ENCODE data around the gene HTR3A. TPM values are rescaled to one million over a fixed set of nuclear protein-coding genes. Genes with fewer than 3 reads are reported as not detected.
A peak's percentile ranks its signal among the peaks of the same experiment; 100 is the strongest.

HTR3A gene
- total and polyA plus RNA-seq, 2 experiments from 2014 or later = 5.8 to 8.1 TPM

DNA sequence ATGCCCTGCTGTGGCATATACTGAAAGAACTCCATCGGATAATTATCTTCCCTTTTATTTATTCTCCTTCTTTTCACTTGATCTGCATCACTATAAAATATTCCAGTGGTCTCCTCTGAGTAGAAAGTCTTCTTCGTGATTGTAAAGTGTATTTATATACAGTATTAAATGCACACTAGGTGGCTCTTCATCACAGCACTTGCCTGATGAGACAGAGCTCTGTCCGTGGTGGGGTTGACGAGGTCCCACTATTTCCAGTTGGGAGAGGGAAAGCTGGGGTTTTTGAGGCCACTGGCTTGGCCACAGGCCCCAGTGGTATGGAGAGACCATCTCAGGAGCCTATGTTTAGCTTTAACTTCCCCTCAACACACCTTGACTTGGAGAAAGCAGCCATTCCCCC lies 53.0 kb downstream of the HTR3A start:
- no peak overlapping the region for H3K4me3 Mint-ChIP-seq
- no peak overlapping the region for H3K27ac Mint-ChIP-seq
- H3K4me1 Mint-ChIP-seq = peaks cover 13% of the 10 kb centered on the region; the same call in 2 of the 3 replicates
- ATAC-seq (no peak), DNase-seq (ENCODE audit: low spot score) (no peak)
- no peak overlapping the region for H3K27ac ChIP-seq (ENCODE audit: low read depth)
- H2AFZ ChIP-seq = peak overlapping the region; percentile 96; the same call in 1 of the 2 replicates
- H3K9me2 ChIP-seq (ENCODE audit: insufficient read depth) = peaks cover 6% of the 10 kb centered on the region; the same call in 1 of the 2 replicates
- H3K4me1 ChIP-seq (ENCODE audit: insufficient read depth) = 0 out of 2 replicates have a peak, but pooled peaks cover 3% of the 10 kb centered on the region
- H4K20me1 ChIP-seq (replicated peaks; ENCODE audit: insufficient read depth) = no peaks in the 10 kb centered on the region
- H3K79me2 ChIP-seq (replicated peaks; ENCODE audit: insufficient read depth) = no peaks in the 10 kb centered on the region
- no peaks in the 10 kb centered on the region for H3F3A ChIP-seq (replicated peaks; ENCODE audit: low read depth)
- no peak overlapping the region for H3K4me3 ChIP-seq
- peaks cover 5% of the 10 kb centered on the region for H3K27me3 Mint-ChIP-seq (ENCODE audit: insufficient read depth, low read depth, poor library complexity)
- no peaks in the 10 kb centered on the region for H3K36me3 ChIP-seq (ENCODE audit: insufficient read depth)
- H3K4me2 ChIP-seq = no peak overlapping the region
- TF ChIP-seq ZNF462 (CRISPR knock-in tag; IDR thresholded peaks at IDR 0.05) (no peak), REST (IDR thresholded peaks at IDR 0.05; ENCODE audit: unreplicated experiment) (peak; percentile 45), CREB1 (CRISPR knock-in tag; IDR thresholded peaks at IDR 0.05; ENCODE audit: low read depth) (no peak), EZH2 (IDR thresholded peaks at IDR 0.05; ENCODE audit: low read depth, unreplicated experiment) (no peak)
- TF ChIP-seq, protein P1, sequence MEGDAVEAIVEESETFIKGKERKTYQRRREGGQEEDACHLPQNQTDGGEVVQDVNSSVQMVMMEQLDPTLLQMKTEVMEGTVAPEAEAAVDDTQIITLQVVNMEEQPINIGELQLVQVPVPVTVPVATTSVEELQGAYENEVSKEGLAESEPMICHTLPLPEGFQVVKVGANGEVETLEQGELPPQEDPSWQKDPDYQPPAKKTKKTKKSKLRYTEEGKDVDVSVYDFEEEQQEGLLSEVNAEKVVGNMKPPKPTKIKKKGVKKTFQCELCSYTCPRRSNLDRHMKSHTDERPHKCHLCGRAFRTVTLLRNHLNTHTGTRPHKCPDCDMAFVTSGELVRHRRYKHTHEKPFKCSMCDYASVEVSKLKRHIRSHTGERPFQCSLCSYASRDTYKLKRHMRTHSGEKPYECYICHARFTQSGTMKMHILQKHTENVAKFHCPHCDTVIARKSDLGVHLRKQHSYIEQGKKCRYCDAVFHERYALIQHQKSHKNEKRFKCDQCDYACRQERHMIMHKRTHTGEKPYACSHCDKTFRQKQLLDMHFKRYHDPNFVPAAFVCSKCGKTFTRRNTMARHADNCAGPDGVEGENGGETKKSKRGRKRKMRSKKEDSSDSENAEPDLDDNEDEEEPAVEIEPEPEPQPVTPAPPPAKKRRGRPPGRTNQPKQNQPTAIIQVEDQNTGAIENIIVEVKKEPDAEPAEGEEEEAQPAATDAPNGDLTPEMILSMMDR (conservative IDR thresholded peaks at IDR 0.05; ENCODE audit: low read depth in 2 of 2) = peak in 1 of 2 experiments; percentile 18; a peak in 1 of 4 replicates
- H3K36me3 Mint-ChIP-seq (ENCODE audit: low read depth) = no peaks in the 10 kb centered on the region
- H3K27me3 ChIP-seq (ENCODE audit: insufficient read depth) = no peaks in the 10 kb centered on the region
- H3K9me3 Mint-ChIP-seq = no peaks in the 10 kb centered on the region; the same call in 2 of the 3 replicates
